AG09319 (cell line): ENCODE results near the gene PCDHGA3.
A peak's percentile ranks its signal among the peaks of the same experiment; 100 is the strongest.
"Not testable (repeated sequence)": the region's sequence is repeated elsewhere in the genome, so short reads cannot be mapped to it uniquely, and the experiment has no call there.

Experiments used
- DNase-seq: peaks from one replicate; pipeline ENCODE4 v3.0.0-alpha.2; 2010; ENCODE audit warnings: low read depth; ENCODE audit errors: extremely low read depth
- TF ChIP-seq, protein P1 (sequence below): IDR thresholded peaks from 2 replicates; pipeline ENCODE4 v1.5.1; 2011; ENCODE audit warnings: low read depth, mild to moderate bottlenecking, inconsistent platforms, low read length, moderate library complexity

Gene PCDHGA3

DNA sequence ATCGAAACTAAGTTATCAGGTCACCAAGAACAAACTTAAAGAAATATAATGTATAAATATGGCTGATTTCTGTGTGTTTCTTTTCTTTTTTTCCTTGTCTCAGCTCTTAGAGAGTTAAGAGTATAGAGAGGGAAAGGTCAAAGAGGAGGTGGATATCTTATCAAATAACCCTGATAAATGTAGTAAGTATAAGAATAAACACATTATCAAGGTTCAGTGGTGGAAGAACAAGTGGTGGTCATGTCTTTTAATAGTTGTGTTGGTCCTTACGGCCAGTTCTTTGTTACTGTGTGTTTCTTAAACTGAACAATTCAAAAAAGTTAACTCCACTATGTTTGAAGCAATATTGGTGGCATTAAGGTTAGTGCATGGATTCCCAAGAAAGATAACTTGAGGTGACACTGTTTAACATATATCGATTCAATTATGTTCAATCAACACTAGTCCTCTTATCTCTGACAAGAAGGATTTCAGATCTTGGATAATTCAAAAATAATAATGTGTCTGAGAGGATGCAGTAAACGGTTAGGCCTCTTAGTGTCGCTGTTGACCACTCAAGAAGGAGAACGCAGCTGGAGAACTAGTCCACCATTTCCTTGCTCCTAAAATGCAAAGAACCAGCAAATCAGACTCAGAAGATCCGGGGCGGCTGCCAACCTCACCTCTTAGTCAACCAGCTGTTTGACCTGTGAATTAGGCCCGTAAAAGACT lies at the start of gene PCDHGA3:
Gene PCDHGA3, plus strand, starts transcription at position 588 of the 711 bp plus-strand sequence. CDS start 205 bp downstream, outside the sequence.
- no peak for DNase-seq
- TF ChIP-seq, protein P1, sequence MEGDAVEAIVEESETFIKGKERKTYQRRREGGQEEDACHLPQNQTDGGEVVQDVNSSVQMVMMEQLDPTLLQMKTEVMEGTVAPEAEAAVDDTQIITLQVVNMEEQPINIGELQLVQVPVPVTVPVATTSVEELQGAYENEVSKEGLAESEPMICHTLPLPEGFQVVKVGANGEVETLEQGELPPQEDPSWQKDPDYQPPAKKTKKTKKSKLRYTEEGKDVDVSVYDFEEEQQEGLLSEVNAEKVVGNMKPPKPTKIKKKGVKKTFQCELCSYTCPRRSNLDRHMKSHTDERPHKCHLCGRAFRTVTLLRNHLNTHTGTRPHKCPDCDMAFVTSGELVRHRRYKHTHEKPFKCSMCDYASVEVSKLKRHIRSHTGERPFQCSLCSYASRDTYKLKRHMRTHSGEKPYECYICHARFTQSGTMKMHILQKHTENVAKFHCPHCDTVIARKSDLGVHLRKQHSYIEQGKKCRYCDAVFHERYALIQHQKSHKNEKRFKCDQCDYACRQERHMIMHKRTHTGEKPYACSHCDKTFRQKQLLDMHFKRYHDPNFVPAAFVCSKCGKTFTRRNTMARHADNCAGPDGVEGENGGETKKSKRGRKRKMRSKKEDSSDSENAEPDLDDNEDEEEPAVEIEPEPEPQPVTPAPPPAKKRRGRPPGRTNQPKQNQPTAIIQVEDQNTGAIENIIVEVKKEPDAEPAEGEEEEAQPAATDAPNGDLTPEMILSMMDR: peak; percentile 33

DNA sequence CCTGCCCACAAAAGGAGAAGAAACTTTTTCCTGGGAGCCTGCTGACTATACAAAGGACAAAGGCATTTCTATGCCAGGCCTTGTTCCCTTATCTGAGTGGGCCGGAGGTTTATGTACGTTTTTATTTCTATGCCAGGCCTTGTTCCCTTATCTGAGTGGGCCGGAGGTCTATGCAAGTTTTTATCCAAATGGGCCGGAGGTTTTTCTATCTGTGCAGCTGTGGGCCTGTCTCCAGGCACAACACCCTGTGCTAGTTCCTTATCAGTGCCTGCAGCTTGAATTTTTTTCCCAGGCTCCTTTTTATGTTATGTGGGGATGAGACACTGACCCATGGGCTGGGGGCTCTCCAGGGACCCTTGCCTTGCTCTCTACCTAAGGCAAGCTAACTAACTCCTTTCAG lies 45.3 kb upstream of the PCDHGA3 start:
- DNase-seq: no peak

DNA sequence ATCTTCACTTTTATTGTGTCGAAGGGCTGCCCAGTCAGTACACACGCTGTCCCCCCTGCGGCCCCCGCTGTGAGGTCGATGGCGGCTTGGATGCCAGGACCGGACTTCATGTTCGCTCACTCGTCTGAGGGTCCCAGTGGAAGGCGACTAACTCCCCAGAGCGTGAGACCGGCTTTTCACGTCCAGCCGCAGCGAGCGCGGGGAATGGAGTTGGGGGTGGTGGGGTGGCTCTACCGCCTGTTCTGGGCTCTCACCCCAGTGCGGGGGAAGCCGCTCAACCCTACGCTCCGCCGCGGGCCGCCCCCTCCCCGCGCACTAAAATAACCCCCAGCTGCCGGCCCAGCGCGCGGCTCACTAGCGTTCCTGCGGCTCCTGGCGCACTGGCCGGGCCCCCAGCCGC lies 39.9 kb upstream of the PCDHGA3 start, which contains the start of gene SLC25A2:
Gene SLC25A2, minus strand, starts transcription at position 294 of the 400 bp plus-strand sequence. Its CDS starts 184 bp downstream, at position 110.
- TF ChIP-seq, protein P1: no peak
- DNase-seq: no peak

More for the DNA sequence above, 45.3 kb upstream of the PCDHGA3 start:
- TF ChIP-seq, protein P1: no peak

DNA sequence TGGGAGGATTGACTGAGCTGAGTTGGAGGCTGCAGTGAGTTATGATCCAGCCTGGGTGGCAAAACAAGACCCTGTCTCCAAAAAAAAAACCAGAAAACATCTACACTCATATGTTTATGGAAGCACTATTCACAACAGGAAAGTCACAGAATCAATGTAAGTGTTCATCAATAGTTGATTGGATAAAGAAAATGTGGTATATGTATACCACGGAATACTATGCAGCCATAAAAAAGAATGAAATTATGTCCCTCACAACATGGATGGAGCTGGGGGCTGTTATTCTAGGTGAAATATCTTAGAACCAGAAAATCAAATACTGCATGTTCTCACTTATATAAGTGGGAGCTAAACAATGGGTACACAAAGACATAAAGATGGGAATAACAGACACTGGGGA lies 37.0 kb upstream of the PCDHGA3 start:
- TF ChIP-seq, protein P1: no peak
- DNase-seq: no peak

DNA sequence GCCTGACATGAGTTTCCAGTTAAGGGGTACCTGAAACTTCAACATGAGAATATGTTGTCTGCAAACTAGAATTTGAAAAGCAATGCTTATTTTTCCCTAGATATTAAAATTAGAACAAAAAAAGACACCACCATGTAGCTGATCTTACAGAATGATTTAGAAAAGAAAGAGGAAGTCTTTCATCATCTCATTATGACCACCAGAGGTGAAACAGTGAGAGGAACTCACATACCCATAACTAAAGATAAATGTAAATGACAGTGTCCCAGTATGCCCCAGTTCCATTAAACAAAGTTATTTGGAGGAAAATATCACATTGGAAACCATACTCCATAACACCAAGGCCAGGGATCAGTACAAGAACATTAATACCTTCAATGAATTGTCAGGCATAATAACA lies 29.9 kb upstream of the PCDHGA3 start:
- DNase-seq: no peak
- TF ChIP-seq, protein P1: no peak

DNA sequence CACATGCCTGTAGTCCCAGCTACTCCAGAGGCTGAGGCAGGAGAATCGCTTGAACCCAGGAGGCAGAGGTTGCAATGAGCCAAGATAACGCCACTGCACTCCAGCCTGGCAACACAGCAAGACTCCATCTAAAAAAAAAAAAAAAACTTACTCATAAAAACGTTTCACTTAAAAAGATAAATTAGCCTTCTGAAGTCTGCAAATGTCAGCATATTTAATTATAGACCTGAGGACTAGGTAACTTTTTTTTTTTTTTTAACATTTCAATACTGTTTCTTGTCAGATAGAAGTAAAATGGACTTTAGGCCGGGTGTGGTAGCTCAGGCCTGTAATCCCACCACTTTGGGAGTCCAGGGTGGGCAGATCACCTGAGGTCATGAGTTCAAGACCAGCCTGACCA lies 26.7 kb upstream of the PCDHGA3 start:
- DNase-seq: not testable (repeated sequence)

DNA sequence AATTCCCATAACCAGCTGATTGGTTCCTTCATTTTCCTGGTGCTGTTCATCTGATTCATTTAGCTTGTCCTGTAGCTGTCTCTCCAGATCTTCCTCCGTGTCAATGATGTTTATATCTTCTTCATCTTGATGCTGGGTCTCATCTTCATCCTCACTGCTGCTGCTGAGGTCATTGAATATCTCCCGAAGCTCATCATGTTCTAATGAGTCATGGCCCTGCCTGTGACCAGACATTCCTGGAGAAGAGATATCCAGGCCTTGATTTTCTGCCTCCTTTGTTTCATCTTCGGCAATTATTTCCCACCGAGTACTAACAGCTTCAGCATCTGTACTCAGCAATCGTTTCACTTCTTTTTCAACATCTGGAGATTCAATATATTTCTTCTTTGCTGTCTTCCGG lies 24.4 kb upstream of the PCDHGA3 start:
- no peak for DNase-seq
- TF ChIP-seq, protein P1: no peak

DNA sequence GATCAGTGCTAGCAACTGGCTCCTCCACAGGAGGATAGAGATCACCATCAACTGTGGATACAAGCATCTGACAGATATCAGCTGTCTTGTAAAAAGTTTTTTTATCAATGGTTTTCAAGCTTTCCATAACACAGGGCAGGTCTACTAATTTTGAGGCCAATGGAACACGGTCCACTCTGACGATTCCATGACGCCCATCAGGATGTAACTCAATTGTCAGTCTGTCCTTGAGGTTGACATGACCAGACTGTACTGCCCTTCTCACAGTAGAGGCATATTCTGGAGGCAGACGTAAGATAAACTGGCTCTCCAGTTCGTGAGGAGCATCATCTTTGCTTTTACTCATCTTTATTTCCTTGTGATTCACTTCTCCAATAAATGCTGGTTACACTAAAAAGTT lies 23.9 kb upstream of the PCDHGA3 start:
- TF ChIP-seq, protein P1: no peak
- DNase-seq: no peak
